CD4-positive, alpha-beta T cell treated with Interleukin-6 at 100 ng/mL for 8 hours (primary cell): Measurements from ENCODE around the gene ATP2A3.

Experiments used
- DNase-seq: peaks from one replicate; pipeline ENCODE4 v3.0.0-alpha.2; 2020; ENCODE audit warnings: mixed read lengths, low spot score

Gene ATP2A3

DNA sequence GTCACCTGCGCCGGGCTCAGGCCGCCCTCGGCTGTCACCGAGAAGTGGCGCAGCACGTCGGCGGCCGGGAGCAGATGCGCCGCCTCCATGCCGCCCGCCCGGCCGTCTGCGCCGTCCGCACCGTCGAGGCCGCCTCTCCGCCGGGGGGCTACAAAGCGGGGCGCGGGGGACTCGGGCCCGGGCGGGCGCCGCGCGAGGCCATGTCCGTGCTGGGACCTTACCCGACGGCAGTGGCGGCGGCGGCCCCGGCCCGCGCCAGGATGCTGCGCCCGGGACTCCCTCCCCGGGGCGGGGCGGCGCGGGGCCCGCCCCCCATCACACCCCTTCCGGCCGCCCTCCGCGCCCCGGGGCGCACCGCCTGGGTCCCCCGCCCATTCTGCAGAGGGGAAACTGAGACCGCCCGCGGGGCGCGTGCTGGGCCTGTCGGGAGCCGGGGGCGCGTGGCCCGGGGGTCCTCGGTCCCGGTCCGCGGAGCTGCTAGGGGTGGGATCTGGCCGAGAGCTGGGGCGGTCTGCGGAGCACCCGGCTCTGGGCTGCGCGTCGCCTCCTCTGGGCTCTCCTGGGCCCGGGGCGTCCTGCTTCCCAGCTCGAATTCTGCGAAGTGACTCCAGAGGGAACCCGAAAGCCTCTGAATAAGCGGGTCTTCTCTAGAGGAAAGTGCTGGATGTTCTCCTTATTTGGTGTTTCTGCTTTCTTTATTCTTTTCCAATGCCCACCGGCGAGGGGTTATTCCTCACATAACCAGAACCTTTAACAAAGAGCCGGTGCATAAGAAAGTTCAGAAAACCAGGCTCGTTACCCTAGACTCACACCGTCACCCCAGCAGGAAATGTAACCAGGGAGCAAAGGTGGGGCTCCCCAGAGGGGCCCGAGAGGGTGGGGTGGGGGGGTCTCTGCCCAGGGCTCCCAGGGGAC, at the start of gene ATP2A3:
Gene ATP2A3, minus strand, starts transcription at position 235 of the 915 bp plus-strand sequence. Its CDS starts 146 bp downstream, at position 89.
- peak; percentile 61 for DNase-seq

GRCh38 chr17:4010754-4011153, 46.5 kb upstream of the ATP2A3 start:
- DNase-seq = no peak

DNA sequence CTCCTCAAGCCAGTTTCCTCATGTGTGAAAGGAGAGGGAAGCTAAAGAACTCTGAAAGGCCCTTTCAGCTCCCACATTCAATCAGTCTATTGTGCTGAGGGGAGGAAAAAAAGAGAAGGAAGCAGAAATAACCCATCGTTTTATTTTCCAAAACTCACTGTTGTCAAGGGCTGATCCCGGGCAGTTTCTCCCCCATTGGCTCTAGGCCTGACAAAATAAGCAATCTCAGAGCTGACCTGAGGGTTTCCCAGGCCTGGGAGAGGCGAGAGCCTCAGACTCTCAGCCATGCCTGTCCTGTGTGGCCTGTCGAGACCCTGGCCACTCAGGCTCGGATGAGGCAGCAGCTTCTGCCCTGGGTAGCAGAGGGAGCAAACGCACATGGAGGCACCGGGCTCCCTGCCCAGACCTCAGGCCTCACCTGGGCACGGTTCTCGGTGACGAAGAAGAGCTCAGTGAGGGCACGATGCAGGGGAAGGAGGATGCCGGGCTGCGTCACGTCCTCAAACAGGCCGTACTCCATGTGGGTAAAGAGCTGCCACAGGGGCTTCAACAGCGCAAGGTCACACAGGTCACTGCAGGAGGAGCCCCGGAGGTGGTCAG, 45.0 kb upstream of the ATP2A3 start:
- DNase-seq = no peak

- DNase-seq = no peak
Observed at GRCh38 chr17:4008441-4009185, 44.4 kb upstream of the ATP2A3 start.

- DNase-seq = no peak
Observed at GRCh38 chr17:4008082-4008435, 43.8 kb upstream of the ATP2A3 start.

DNA sequence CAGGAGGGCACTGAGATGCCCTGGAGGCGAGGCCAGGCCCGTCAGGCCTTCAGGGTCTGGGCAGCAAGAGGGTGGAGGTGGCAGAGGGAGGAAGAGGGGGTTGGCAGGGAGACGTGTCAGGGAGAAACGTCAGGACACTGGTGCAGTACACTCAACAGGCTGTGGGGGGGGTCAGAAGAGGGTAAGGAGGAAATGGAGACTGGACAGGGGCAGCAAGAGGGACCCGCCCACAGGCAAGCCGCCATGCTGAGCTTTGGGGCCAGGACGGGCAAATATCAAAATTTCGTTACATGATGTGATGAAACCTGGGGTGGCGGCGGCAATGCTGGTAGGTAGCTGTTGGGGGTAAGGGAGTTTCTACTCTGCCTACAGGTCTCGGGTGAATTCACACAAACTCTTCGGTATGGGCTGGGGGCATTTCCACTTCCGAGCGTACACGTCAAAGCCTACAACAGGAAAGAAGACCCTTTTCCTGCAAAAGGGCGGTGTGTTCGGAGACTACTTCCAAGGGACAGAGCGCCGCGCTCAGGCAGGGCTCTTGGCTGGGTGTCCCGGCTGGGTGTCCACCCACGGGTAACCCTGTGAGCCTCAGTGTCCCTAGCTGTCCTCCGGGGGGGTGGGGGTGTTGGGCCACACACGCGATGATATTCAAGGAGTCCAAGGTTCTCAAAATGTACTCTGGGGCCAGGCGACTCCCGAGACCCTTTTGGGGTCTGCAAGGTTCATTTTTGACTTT, 43.3 kb upstream of the ATP2A3 start:
- no peak for DNase-seq

DNA sequence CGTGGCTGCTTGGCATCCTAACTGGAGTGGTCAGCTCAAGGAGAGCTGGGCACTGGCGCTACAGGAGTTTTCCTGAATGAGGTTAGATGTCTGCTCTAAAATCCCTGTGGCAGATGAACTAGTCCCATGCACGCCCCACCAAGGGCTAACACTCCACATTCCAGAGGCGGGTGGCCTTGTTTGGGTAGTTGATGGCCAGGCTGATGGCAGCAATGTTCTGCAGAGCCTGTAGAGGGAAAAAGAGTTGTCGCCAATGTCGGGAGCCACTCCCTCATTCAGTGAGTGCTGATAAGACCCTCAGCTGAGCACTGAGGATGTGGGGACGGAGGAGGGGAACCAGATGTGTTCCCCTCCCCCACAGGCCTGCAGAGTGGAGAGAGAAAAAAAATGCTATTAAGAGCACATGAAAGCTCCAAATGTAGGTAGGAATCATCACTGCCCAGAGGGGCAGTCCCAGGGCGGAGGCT, 42.5 kb upstream of the ATP2A3 start:
- DNase-seq = no peak

GRCh38 chr17:4006165-4006589, 41.9 kb upstream of the ATP2A3 start:
- no peak for DNase-seq

DNA sequence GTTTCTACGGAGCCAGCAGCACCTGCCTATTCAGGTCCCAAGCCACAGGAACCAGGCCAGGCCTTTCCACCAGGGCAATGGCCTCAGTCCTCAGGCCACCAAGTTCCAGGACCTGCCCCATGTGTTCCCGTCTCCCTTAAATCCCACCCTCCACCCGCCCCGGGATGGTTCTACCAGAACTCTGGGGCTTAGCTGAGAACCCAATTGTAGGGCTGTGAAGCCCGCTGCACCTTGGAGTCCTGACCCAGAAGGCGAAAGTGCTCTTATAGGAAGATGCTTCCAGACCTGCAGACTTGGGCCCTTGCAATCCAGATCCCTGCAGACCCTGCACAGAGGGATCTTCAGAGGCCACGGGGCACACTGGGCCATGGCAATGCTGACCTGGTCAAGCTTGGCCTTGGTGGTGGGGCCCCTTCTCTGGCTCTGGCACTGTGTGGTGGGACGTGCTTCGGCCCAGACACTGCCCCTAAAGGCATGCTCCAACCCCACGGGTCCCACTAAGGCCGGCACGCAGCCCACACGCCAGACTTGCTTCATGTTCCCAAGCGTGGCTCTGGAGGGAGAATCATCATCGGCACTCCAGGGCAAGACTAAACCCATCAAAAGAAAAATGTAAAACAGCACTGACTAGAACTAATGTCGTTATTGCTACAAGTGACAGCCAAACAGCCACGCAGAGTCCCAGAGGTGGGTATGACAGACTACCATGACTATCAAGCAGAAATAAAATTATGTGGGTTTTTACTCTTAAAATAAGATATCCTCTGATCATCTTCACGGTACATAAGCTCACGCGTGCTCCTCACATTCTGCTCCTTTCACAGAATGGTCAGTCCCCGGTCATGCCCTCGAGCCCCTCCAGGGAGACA, 41.3 kb upstream of the ATP2A3 start:
- no peak for DNase-seq

DNA sequence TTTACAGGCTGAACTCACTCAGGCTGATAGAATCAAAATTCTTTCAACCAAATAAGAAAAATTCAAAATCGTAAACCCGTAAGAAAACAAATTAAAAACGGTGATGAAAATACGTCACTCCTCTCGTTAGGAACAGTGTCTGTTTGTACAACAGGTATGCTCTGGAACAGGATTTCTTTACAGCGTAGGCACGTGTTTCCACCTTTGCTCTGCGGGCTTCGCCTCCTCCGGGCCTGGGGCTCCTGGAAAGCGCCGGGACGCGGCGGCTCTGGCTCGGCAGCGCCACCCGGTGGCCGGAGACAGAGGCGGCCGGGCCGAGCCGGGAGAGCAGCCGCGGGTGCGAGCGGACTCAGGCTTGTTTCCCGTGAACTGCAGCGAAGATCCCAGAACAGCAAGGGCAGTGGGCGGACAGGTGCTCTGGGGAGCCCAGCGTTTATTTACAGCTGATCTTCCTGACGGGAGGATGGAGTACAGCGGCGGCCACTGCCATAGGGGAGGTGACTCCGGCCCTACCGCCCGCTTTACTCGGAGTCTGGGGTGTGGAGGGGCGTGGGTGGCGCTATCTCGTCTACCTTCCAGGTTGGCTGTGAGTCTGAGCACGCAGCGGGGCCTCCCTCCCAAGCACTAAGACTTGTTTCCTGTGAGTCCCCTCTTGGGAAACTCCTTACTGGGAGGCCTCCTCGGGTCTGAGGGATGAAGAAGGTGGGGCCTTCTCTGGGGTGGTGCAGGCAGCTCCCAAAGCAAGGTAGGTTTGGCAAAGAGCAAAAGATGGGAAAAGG, 40.5 kb upstream of the ATP2A3 start:
- DNase-seq = peak; percentile 42

GRCh38 chr17:4003501-4004421, 39.5 kb upstream of the ATP2A3 start:
- no peak for DNase-seq

- no peak for DNase-seq
Observed at GRCh38 chr17:4003131-4003500, 38.9 kb upstream of the ATP2A3 start.

GRCh38 chr17:4001048-4001590, 36.9 kb upstream of the ATP2A3 start:
- no peak for DNase-seq

GRCh38 chr17:3998436-3998835, 34.2 kb upstream of the ATP2A3 start:
- DNase-seq = no peak

DNA sequence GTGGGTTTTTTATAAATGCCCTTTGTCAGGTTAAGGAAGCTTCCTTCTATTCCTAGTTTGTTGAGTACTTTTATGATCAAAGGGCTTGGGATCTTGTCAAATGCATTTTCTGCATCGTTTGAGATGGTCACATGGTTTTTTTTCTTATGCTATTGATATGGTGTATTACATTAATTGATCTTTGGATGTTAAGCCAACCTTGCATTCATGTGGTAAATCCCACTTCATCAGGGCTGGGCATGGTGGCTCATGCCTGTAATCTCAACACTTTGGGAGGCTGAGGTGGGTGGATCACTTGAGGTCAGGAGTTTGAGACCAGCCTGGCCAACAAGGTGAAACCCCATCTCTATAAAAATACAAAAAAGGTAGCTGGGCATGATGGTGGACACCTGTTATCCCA, 30.8 kb upstream of the ATP2A3 start:
- DNase-seq = no peak

- DNase-seq = no peak
Observed at GRCh38 chr17:3994221-3994576, 30.0 kb upstream of the ATP2A3 start.

- no peak for DNase-seq
Observed at GRCh38 chr17:3993493-3994220, 29.4 kb upstream of the ATP2A3 start.

DNA sequence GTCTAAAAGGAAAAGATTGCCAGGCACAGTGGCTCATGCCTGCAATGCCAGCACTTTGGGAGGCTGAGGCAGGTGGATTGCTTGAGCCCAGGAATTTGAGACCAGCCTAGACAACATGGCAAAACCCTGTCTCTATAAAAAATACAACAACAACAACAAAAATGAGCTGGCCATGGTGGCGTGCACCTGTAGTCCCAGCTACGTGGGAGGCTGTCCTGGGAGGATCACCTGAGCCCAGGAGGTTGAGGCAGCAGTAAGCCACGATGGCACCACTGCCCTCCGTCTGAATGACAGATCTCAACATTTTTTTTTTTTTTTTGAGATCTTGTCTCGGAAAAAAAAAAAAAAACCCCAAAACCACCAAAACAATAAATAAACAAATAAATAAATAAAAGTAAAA, 28.1 kb upstream of the ATP2A3 start:
- DNase-seq = no peak
